Measurements from ENCODE around the gene ZNF600. TPM values are rescaled to one million over a fixed set of nuclear protein-coding genes. Genes with fewer than 3 reads are reported as not detected.
A peak's percentile ranks its signal among the peaks of the same experiment; 100 is the strongest.

The ZNF600 gene
- total and polyA plus RNA-seq, 9 of the 15 experiments (the other 6 are each of a cell fraction or from before 2014, with no cell fraction given), result 5.7 to 21.5 (median 17.6) TPM

GRCh38 chr19:52734893-52735661 lies 51.5 kb downstream of the ZNF600 start, which contains the start of gene ZNF611 (continued):
- TF ChIP-seq, protein P1, sequence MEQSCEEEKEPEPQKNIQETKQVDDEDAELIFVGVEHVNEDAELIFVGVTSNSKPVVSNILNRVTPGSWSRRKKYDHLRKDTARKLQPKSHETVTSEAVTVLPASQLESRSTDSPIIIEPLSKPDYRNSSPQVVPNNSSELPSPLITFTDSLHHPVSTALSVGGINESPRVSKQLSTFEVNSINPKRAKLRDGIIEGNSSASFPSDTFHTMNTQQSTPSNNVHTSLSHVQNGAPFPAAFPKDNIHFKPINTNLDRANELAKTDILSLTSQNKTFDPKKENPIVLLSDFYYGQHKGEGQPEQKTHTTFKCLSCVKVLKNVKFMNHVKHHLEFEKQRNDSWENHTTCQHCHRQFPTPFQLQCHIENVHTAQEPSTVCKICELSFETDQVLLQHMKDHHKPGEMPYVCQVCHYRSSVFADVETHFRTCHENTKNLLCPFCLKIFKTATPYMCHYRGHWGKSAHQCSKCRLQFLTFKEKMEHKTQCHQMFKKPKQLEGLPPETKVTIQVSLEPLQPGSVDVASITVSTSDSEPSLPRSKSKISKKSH (CRISPR knock-in tag; IDR thresholded peaks at IDR 0.05), result no peak
- TF ChIP-seq SLC30A9 (CRISPR knock-in tag; IDR thresholded peaks at IDR 0.05) (no peak), ZNF445 (CRISPR knock-in tag; IDR thresholded peaks at IDR 0.05; ENCODE audit: low read depth) (no peak), MYNN (IDR thresholded peaks at IDR 0.05) (no peak), MYNN (CRISPR knock-in tag; IDR thresholded peaks at IDR 0.05) (no peak), TRIM28 (IDR thresholded peaks at IDR 0.05) (no peak), ZNF778 (CRISPR knock-in tag; IDR thresholded peaks at IDR 0.05) (no peak), RFX1 (IDR thresholded peaks at IDR 0.05) (no peak), KDM5B (IDR thresholded peaks at IDR 0.05; ENCODE audit: insufficient replicate concordance, low read depth, low read length) (peak; percentile 43), BRCA1 (IDR thresholded peaks at IDR 0.05) (no peak), BRCA1 (CRISPR knock-in tag; IDR thresholded peaks at IDR 0.05) (no peak), PHTF2 (CRISPR knock-in tag; IDR thresholded peaks at IDR 0.05) (no peak), TFAM (CRISPR knock-in tag; conservative IDR thresholded peaks at IDR 0.05) (no peak), ZNF318 (IDR thresholded peaks at IDR 0.05; ENCODE audit: borderline replicate concordance in 1 of 2, low read depth in 1 of 2) (no peak), HNRNPH1 (optimal IDR thresholded peaks at IDR 0.05; ENCODE audit: low read depth, low read length) (no peak), ESRRA (IDR thresholded peaks at IDR 0.05; ENCODE audit: borderline replicate concordance, low read depth) (0 out of 2 replicates have a peak, but pooled peaks have one; percentile 23), YBX1 (IDR thresholded peaks at IDR 0.05) (no peak), CSDE1 (IDR thresholded peaks at IDR 0.05) (no peak), ZNF212 (CRISPR knock-in tag; IDR thresholded peaks at IDR 0.05) (no peak), KAT7 (CRISPR knock-in tag; IDR thresholded peaks at IDR 0.05; ENCODE audit: borderline replicate concordance) (no peak), RAD21 (CRISPR knock-in tag; conservative IDR thresholded peaks at IDR 0.05 in 1 of 2, IDR thresholded peaks at IDR 0.05 in 1 of 2) (peak; percentile 54 to 82)
